Activated CD8-positive, alpha-beta memory T cell treated with anti-CD3 and anti-CD28 coated beads, Interleukin-2, amount 10 ng/mL, durations not matched to agents 7 days and 5 days (primary cell): ENCODE data around the gene EREG. TPM values are rescaled to one million over a fixed set of nuclear protein-coding genes. Genes with fewer than 3 reads are reported as not detected.

Experiments
- ATAC-seq: fragments of 150-1000 bp; cut with Tn5 transposase; one replicate; pipeline ENCODE4 v1.10.0; 2021; ENCODE audit warnings: moderate library complexity
- CTCF ChIA-PET: fragments of 350-600 bp; sonication (Branson Sonifier 250); formaldehyde crosslinking; loops from one replicate; lab custom pipeline; 2021; ENCODE audit warnings: antibody characterized with exemption; lab: Charles Lee
- DNase-seq: peaks from one replicate; pipeline ENCODE4 v3.0.0-alpha.2; 2020
- H3K27ac Mint-ChIP-seq: one replicate; pipeline ENCODE4 v1.8.0; 2021; ENCODE audit warnings: mild to moderate bottlenecking, mixed read lengths
- H3K27me3 Mint-ChIP-seq: one replicate; pipeline ENCODE4 v1.8.0; 2021; ENCODE audit warnings: mixed read lengths
- H3K36me3 Mint-ChIP-seq: one replicate; pipeline ENCODE4 v1.8.0; 2021; ENCODE audit warnings: mild to moderate bottlenecking, mixed read lengths
- H3K4me1 Mint-ChIP-seq: one replicate; pipeline ENCODE4 v1.8.0; 2021; ENCODE audit warnings: mixed read lengths
- H3K4me3 Mint-ChIP-seq: one replicate; pipeline ENCODE4 v1.8.0; 2021; ENCODE audit warnings: mild to moderate bottlenecking, moderate library complexity, mixed read lengths
- H3K9me3 Mint-ChIP-seq: one replicate; pipeline ENCODE4 v1.8.0; 2022; ENCODE audit warnings: low read depth, mixed read lengths
- total RNA-seq, 2 experiments: library from RNA; stranded (reverse); gene quantifications; one replicate each; pipeline ENCODE4 v1.2.3, GENCODE V29; 2021

EREG gene
- total RNA-seq, 2 experiments from 2014 or later: not detected

GRCh38 chr4:74428276-74428675, 63.3 kb downstream of the EREG start:
- Mint-ChIP-seq H3K9me3 (no peaks in the 10 kb centered on the region), H3K27ac (no peak overlapping the region), H3K27me3 (peaks cover 2% of the 10 kb centered on the region), H3K4me3 (no peak overlapping the region), H3K4me1 (peaks cover 21% of the 10 kb centered on the region), H3K36me3 (no peaks in the 10 kb centered on the region)
- ATAC-seq: no peak
- CTCF ChIA-PET: no interaction called here
- no peak for DNase-seq

- H3K9me3 Mint-ChIP-seq: no peaks in the 10 kb centered on the region
- no peaks in the 10 kb centered on the region for H3K36me3 Mint-ChIP-seq
- ATAC-seq: no peak
Observed at GRCh38 chr4:74431113-74431826, 66.3 kb downstream of the EREG start.

GRCh38 chr4:74433043-74433442, 68.1 kb downstream of the EREG start:
- ATAC-seq (no peak), DNase-seq (no peak)
- CTCF ChIA-PET: no interaction called here
- Mint-ChIP-seq H3K9me3 (no peaks in the 10 kb centered on the region), H3K27me3 (peaks cover 2% of the 10 kb centered on the region), H3K4me1 (peaks cover 5% of the 10 kb centered on the region), H3K36me3 (no peaks in the 10 kb centered on the region), H3K4me3 (no peak overlapping the region), H3K27ac (no peak overlapping the region)

More at GRCh38 chr4:74431113-74431826, 66.3 kb downstream of the EREG start:
- Mint-ChIP-seq H3K27ac (no peak overlapping the region), H3K4me3 (no peak overlapping the region), H3K4me1 (peaks cover 11% of the 10 kb centered on the region), H3K27me3 (peaks cover 2% of the 10 kb centered on the region)
- CTCF ChIA-PET: no interaction called here
- no peak for DNase-seq

- Mint-ChIP-seq H3K4me1 (peaks cover 2% of the 10 kb centered on the region), H3K4me3 (no peak overlapping the region), H3K27me3 (peaks cover 2% of the 10 kb centered on the region), H3K36me3 (no peaks in the 10 kb centered on the region), H3K9me3 (no peaks in the 10 kb centered on the region), H3K27ac (no peak overlapping the region)
- no peak for ATAC-seq
- CTCF ChIA-PET: no interaction called here
- no peak for DNase-seq
Observed at GRCh38 chr4:74433541-74434172, 68.7 kb downstream of the EREG start.

DNA sequence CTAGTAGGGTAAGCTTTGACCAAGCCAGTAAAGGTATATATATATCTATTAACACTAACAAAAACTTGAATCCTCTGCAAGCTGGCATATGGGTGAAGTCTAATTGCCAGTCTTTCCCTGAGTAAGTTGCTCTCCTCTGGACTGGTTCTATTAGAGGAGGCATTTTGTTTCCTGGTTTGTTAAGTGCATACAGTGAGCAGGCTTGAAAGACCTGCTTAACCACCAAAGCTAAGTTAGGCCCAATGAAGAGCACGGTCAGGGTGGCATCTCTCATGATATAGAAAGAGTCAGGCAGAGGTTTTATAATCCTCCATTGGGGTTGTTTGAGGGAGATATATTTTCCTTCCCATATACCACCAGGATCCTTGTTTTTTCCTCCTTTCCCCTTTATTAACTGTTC, 70.4 kb downstream of the EREG start:
- no peak overlapping the region for H3K4me3 Mint-ChIP-seq
- ATAC-seq (no peak), DNase-seq (no peak)
- peaks cover 2% of the 10 kb centered on the region for H3K4me1 Mint-ChIP-seq
- no peak overlapping the region for H3K27ac Mint-ChIP-seq
- no peaks in the 10 kb centered on the region for H3K9me3 Mint-ChIP-seq
- CTCF ChIA-PET: no interaction called here
- no peaks in the 10 kb centered on the region for H3K36me3 Mint-ChIP-seq
- H3K27me3 Mint-ChIP-seq: peaks cover 2% of the 10 kb centered on the region

- peaks cover under 1% of the 10 kb centered on the region for H3K27me3 Mint-ChIP-seq
Observed at GRCh38 chr4:74437866-74438265, 72.9 kb downstream of the EREG start.

More at GRCh38 chr4:74437866-74438265, 72.9 kb downstream of the EREG start:
- DNase-seq (no peak), ATAC-seq (no peak)
- Mint-ChIP-seq H3K36me3 (no peaks in the 10 kb centered on the region), H3K9me3 (no peaks in the 10 kb centered on the region), H3K4me1 (no peaks in the 10 kb centered on the region), H3K4me3 (no peak overlapping the region), H3K27ac (no peak overlapping the region)
- CTCF ChIA-PET: no interaction called here

Other genes starting within 250 kb of the EREG start
- gene MTHFD2L, start 207.0 kb upstream of the EREG start, total RNA-seq: 1 to 10 TPM; 6.5 to 6.8 TPM
- not detected for gene EPGN, start 56.7 kb upstream of the EREG start, total RNA-seq
- gene AREG, start 80.0 kb downstream of the EREG start, total RNA-seq: under 1 TPM; 0.19 to 0.53 TPM